IMR-90 (cell line): ENCODE measurements around the gene SMIM7. TPM values are rescaled to one million over a fixed set of nuclear protein-coding genes. Genes with fewer than 3 reads are reported as not detected.

Source experiments
- ATAC-seq: fragments of 200-7000 bp; cut with Tn5 transposase; 2 replicates; pipeline ENCODE4 v1.9.1; 2020; ENCODE audit warnings: low read depth, mild to moderate bottlenecking, moderate library complexity
- BruUV-seq: library from RNA; stranded (reverse); fragments of 400-500 nt; replicated peaks from 2 replicates; lab custom pipeline; 2021; lab: Mats Ljungman, UMichigan
- CTCF ChIA-PET: fragments of 300-600 bp; formaldehyde crosslinking; extraction: SDS; loops from one replicate; lab custom pipeline; 2021; ENCODE audit warnings: antibody characterized with exemption; lab: Yijun Ruan, JAX
- POLR2A ChIA-PET: fragments of 300-600 bp; sonication (Branson Sonifier 250); formaldehyde crosslinking; loops from one replicate; lab custom pipeline; 2022; ENCODE audit warnings: antibody characterized with exemption; ENCODE audit not compliant: unreplicated experiment; lab: Charles Lee
- DNase-seq: peaks from one replicate; pipeline ENCODE4 v3.0.0; 2013
- H2AFZ ChIP-seq: replicated peaks from 2 replicates; pipeline ENCODE3; 2013; ENCODE audit warnings: low read length, mild to moderate bottlenecking; ENCODE audit not compliant: poor library complexity
- H2AK5ac ChIP-seq: 2 replicates; pipeline ENCODE4 v1.6.1; 2013; ENCODE audit warnings: low read depth, low read length, inconsistent platforms
- H2AK9ac ChIP-seq: replicated peaks from 2 replicates; pipeline ENCODE3; 2013; ENCODE audit warnings: mild to moderate bottlenecking, low read depth, low read length, moderate library complexity; ENCODE audit not compliant: poor library complexity
- H2BK120ac ChIP-seq: 2 replicates; pipeline ENCODE4 v1.6.1; 2013; ENCODE audit warnings: low read depth, low read length, inconsistent platforms
- H2BK15ac ChIP-seq: 3 replicates; pipeline ENCODE4 v1.6.1; 2013; ENCODE audit warnings: low read depth, low read length, inconsistent platforms
- H2BK20ac ChIP-seq: 2 replicates; pipeline ENCODE4 v1.6.1; 2013; ENCODE audit warnings: low read depth, mild to moderate bottlenecking, inconsistent platforms, low read length, moderate library complexity
- H2BK5ac ChIP-seq: 2 replicates; pipeline ENCODE4 v1.6.1; 2013; ENCODE audit warnings: mild to moderate bottlenecking, low read depth, low read length, inconsistent platforms; ENCODE audit not compliant: poor library complexity, severe bottlenecking
- H3K14ac ChIP-seq: replicated peaks from 2 replicates; pipeline ENCODE4 v1.6.1; 2013; ENCODE audit warnings: low read depth, low read length, inconsistent platforms
- H3K18ac ChIP-seq: 2 replicates; pipeline ENCODE4 v1.6.1; 2013; ENCODE audit warnings: low read depth, low read length, control low read depth
- H3K23ac ChIP-seq: 2 replicates; pipeline ENCODE4 v1.6.1; 2013; ENCODE audit warnings: low read depth, low read length, inconsistent platforms
- H3K27ac ChIP-seq: 2 replicates; pipeline ENCODE4 v1.5.1; 2013; ENCODE audit warnings: mild to moderate bottlenecking, control low read depth, low read length; ENCODE audit not compliant: insufficient read depth
- H3K27me3 ChIP-seq: 2 replicates; pipeline ENCODE4 v1.6.1; 2013; ENCODE audit warnings: low read length; ENCODE audit not compliant: control insufficient read depth, insufficient read depth
- H3K36me3 ChIP-seq: 2 replicates; pipeline ENCODE4 v1.6.1; 2013; ENCODE audit warnings: low read length, mixed read lengths; ENCODE audit not compliant: control insufficient read depth, insufficient read depth
- H3K4ac ChIP-seq: 2 replicates; pipeline ENCODE4 v1.6.1; 2013; ENCODE audit warnings: low read depth, low read length, inconsistent platforms
- H3K4me1 ChIP-seq: 2 replicates; pipeline ENCODE4 v1.6.1; 2013; ENCODE audit warnings: low read length, mixed read lengths; ENCODE audit not compliant: control insufficient read depth, insufficient read depth
- H3K4me2 ChIP-seq: 2 replicates; pipeline ENCODE4 v1.6.1; 2013; ENCODE audit warnings: low read depth, mild to moderate bottlenecking, control low read depth, low read length, moderate library complexity
- H3K4me3 ChIP-seq: 2 replicates; pipeline ENCODE4 v1.5.1; 2013; ENCODE audit warnings: low read depth, mild to moderate bottlenecking, control low read depth, low read length, moderate library complexity; ENCODE audit not compliant: insufficient read depth
- H3K56ac ChIP-seq: 2 replicates; pipeline ENCODE4 v1.6.1; 2013; ENCODE audit warnings: low read length, inconsistent platforms; ENCODE audit not compliant: insufficient read depth; ENCODE audit errors: extremely low read depth
- H3K79me1 ChIP-seq, 2 experiments: 2 replicates each; pipeline ENCODE4 v1.6.1; 2013; ENCODE audit warnings: low read length in 2 of 2, inconsistent platforms in 1 of 2, low read depth in 1 of 2
- H3K9ac ChIP-seq: 2 replicates; pipeline ENCODE4 v1.6.1; 2013; ENCODE audit warnings: low read depth, low read length, control low read depth
- H3K9me1 ChIP-seq: 2 replicates; pipeline ENCODE4 v1.6.1; 2013; ENCODE audit warnings: low read length, inconsistent platforms; ENCODE audit not compliant: insufficient read depth
- H3K9me3 ChIP-seq: 2 replicates; pipeline ENCODE4 v1.6.1; 2013; ENCODE audit warnings: low read length; ENCODE audit not compliant: control insufficient read depth, insufficient read depth
- H4K20me1 ChIP-seq: 2 replicates; pipeline ENCODE4 v1.6.1; 2013; ENCODE audit warnings: low read length, inconsistent platforms; ENCODE audit not compliant: insufficient read depth
- H4K5ac ChIP-seq: 2 replicates; pipeline ENCODE4 v1.6.1; 2013; ENCODE audit warnings: mild to moderate bottlenecking, low read depth, low read length, control low read depth
- H4K8ac ChIP-seq, 2 experiments: 2 replicates each; pipeline ENCODE4 v1.6.1; 2013; ENCODE audit warnings: low read depth in 2 of 2, low read length in 2 of 2, control low read depth in 1 of 2, inconsistent platforms in 1 of 2
- H4K91ac ChIP-seq: 2 replicates; pipeline ENCODE4 v1.6.1; 2013; ENCODE audit warnings: low read depth, low read length, inconsistent platforms; ENCODE audit not compliant: insufficient read depth
- BHLHE40 ChIP-seq: fragments of 150-350 bp; IDR thresholded peaks from 2 replicates; pipeline ENCODE4 v1.6.1; 2016; ENCODE audit warnings: mild to moderate bottlenecking, low read depth, low read length
- ELK1 ChIP-seq: fragments of 150-350 bp; IDR thresholded peaks from 2 replicates; pipeline ENCODE4 v1.6.1; 2016; ENCODE audit warnings: low read depth, mild to moderate bottlenecking, low read length, moderate library complexity, borderline replicate concordance
- MAFK ChIP-seq: IDR thresholded peaks from 2 replicates; pipeline ENCODE4 v1.6.1; 2012; ENCODE audit warnings: low read depth, low read length, improper control_type of control experiment
- MAZ ChIP-seq: IDR thresholded peaks from 2 replicates; pipeline ENCODE4 v1.6.1; 2012; ENCODE audit warnings: low read depth, mild to moderate bottlenecking, low read length, improper control_type of control experiment, moderate library complexity, borderline replicate concordance
- NFE2L2 ChIP-seq: fragments of 150-350 bp; IDR thresholded peaks from 2 replicates; pipeline ENCODE4 v1.6.1; 2016; ENCODE audit warnings: low read depth, mild to moderate bottlenecking, low read length
- POLR2A ChIP-seq: IDR thresholded peaks from 2 replicates; pipeline ENCODE4 v1.6.1; 2012; ENCODE audit warnings: mild to moderate bottlenecking, low read depth, low read length
- RAD21 ChIP-seq: IDR thresholded peaks from 2 replicates; pipeline ENCODE4 v1.6.1; 2012; ENCODE audit warnings: low read length, improper control_type of control experiment
- RCOR1 ChIP-seq: IDR thresholded peaks from 2 replicates; pipeline ENCODE4 v1.6.1; 2012; ENCODE audit warnings: mild to moderate bottlenecking, low read length, improper control_type of control experiment; ENCODE audit not compliant: insufficient replicate concordance
- RFX5 ChIP-seq: IDR thresholded peaks from 2 replicates; pipeline ENCODE4 v1.8.0; 2012; ENCODE audit warnings: low read depth, mild to moderate bottlenecking, low read length, moderate library complexity
- SMC3 ChIP-seq: fragments of 150-350 bp; IDR thresholded peaks from 2 replicates; pipeline ENCODE4 v1.6.1; 2016; ENCODE audit warnings: low read depth, mild to moderate bottlenecking, antibody characterized with exemption, low read length, moderate library complexity
- USF2 ChIP-seq: fragments of 150-350 bp; IDR thresholded peaks from 2 replicates; pipeline ENCODE4 v1.6.1; 2017; ENCODE audit warnings: mild to moderate bottlenecking, antibody characterized with exemption, low read length, low read depth
- dilution Hi-C: fragments of 300-500 bp; cut with HindIII; formaldehyde crosslinking; loops from one replicate; pipeline ENCODE4 v1.14.3; 2018; ENCODE audit warnings: low sequenced_read_pairs; ENCODE audit not compliant: unreplicated experiment
- in situ Hi-C: fragments of 300-500 bp; cut with MboI; formaldehyde crosslinking; loops from 3 replicates; pipeline ENCODE4 v1.14.3; 2019; ENCODE audit warnings: low sequenced_read_pairs, inconsistent platforms, mixed read lengths
- intact Hi-C: fragments of 100-400 bp; cut with micrococcal nuclease; formaldehyde crosslinking; loops from 2 replicates; pipeline ENCODE4 v1.10.0; 2022
- polyA plus RNA-seq, 3 experiments: library from polyadenylated mRNA; depleted of rRNA; stranded (reverse); fragments of >200 nt; gene quantifications; 2 replicates each; pipeline ENCODE4 v1.2.3, GENCODE V29; 2012; ENCODE audit warnings: low replicate concordance in 1 of 3
- total RNA-seq: library from RNA; depleted of rRNA; stranded (reverse); fragments of >200 nt; gene quantifications from 2 replicates; pipeline ENCODE4 v1.2.3, GENCODE V29; 2012

SMIM7 gene
- total and polyA plus RNA-seq, 2 of the 4 experiments (the other 2 are of a cell fraction), result 55.7 to 64.8 TPM

- Histone ChIP-seq H2BK120ac (no peak overlapping the region), H2BK5ac (no peak overlapping the region), H3K27ac (no peak overlapping the region), H4K5ac (no peak overlapping the region), H3K4me3 (no peak overlapping the region), H2BK15ac (no peak overlapping the region), H3K4me2 (no peak overlapping the region), H4K20me1 (peaks cover 27% of the 10 kb centered on the region), H3K36me3 (peaks cover 47% of the 10 kb centered on the region), H3K9me3 (no peaks in the 10 kb centered on the region), H3K56ac (no peak overlapping the region), H4K8ac (no peak overlapping the region), H4K91ac (no peak overlapping the region), H3K14ac (no peak overlapping the region), H2BK20ac (no peak overlapping the region), H2AFZ (no peak overlapping the region), H3K27me3 (no peaks in the 10 kb centered on the region), H3K9me1 (peaks cover 3% of the 10 kb centered on the region), H3K18ac (no peak overlapping the region), H2AK5ac (no peak overlapping the region), H3K79me1 (peaks cover 26 to 67% of the 10 kb centered on the region in 2 experiments), H3K23ac (no peak overlapping the region), H3K4ac (no peak overlapping the region), H2AK9ac (no peak overlapping the region), H3K4me1 (no peaks in the 10 kb centered on the region), H3K9ac (no peak overlapping the region)
- peak; percentile 67 for ATAC-seq
- BruUV-seq, result no TSS peak
- TF ChIP-seq NFE2L2 (no peak), MAFK (no peak), RCOR1 (no peak), BHLHE40 (no peak), RAD21 (no peak), RFX5 (no peak), MAZ (no peak), POLR2A (no peak), USF2 (no peak), SMC3 (no peak), ELK1 (no peak)
- ChIA-PET CTCF (no interaction called here), POLR2A (no interaction called here)
- in situ Hi-C loops, result no loop called here
- peak; percentile 27 for DNase-seq
- intact Hi-C loops, result no loop called here
- dilution Hi-C loops, result no loop called here
These were observed 22.4 kb downstream of the SMIM7 start for GRCh38 chr19:16637535-16637934.
